Measurements from ENCODE around the gene MKX.

MKX gene

GRCh38 chr10:27646604-27647175 lies 98.9 kb downstream of the MKX start:
- no peak for DNase-seq (ENCODE audit: low read depth in 2 of 2)

- DNase-seq (ENCODE audit: low read depth in 2 of 2): no peak
Observed at GRCh38 chr10:27646194-27646593, 99.4 kb downstream of the MKX start.

DNA sequence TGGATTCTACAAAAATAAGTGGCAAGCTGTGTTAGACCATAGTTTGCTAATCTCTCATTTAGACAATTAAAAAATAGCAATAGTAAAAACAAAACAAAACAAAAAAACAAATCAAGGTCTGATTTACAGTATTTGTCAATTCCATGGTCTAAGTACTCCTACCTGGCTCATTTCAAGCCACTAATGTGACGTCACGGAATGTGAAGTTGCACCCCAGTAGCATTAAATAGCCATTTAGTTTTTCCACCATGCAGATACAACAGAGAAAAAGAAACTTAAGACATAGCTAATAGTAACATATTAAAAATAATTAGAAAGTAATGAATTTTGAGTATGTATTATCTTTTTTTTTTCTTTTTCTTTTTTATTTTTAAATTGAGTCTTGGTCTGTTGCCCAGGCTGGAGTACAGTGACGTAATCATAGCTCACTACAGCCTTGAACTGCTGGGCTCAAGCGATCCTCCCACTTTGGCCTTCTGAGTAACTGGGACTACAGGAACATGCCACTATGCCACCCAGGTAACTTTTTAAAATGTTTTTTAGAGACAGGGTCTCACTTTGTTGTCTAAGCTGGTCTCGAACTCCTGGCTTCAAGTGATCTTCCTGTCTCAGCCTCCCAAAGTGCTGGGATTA lies 101.2 kb downstream of the MKX start:
- DNase-seq (ENCODE audit: low read depth in 2 of 2): no peak

GRCh38 chr10:27643301-27643700 lies 102.3 kb downstream of the MKX start:
- no peak for DNase-seq (ENCODE audit: low read depth in 2 of 2)

DNA sequence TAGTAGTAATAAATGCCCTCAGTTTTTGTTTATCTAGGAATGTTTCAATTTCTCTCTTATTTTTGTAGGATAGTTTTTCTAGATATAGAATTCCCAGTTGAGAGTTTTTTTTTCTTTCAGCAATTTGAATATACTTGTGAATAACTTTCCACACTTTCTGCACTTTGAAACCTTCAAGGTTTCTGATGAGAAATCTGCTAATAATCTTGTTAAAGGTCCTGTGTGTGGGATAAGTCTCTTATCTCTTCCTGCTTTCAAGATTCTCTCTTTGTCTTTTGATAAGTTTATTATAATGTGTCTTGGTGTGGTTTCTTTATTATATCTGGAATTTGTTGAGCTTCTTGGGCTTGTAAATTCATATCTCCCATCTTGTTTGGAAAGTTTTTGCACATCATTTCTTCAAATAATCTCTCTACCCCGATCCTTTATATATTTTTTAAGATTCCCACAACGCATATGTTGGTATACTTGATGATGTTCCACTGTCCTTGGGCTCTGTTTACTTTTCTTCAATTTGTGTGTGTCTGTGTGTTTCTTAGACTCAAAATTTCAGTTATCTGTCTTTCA lies 103.5 kb downstream of the MKX start:
- DNase-seq (ENCODE audit: low read depth in 2 of 2): no peak

DNA sequence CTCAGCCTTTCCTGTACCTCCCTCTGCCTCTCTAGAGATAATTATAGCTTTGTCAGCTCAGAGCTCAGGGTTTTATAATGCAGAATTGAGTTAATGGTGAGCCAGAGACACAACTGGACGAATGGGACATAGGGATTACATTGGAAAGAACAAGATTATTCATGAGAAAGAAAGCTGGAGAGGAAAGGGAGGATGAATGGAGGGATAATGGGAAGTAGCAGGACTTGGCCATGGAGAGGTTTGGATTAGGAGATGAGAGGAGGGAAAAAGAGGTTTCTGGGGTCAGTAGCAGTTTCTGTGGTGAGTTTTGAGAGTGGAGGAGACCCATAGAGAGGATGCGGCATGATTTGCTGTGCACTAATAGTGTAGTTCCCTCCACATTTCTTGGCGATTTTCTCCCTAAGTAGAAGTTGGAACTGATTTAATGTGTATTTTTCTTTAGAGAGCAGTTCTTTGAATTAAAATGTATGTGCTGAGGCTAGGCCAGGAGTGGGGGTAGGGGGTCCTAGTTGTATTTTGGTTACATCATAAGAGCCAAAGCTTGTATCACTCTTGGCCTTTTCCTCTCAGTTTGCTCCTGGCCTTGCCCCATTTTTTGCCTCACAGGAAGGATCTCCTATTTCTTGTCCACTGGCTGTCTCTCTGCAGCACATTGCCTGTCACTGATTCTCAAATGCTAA lies 107.4 kb downstream of the MKX start:
- no peak for DNase-seq (ENCODE audit: low read depth in 2 of 2)

DNA sequence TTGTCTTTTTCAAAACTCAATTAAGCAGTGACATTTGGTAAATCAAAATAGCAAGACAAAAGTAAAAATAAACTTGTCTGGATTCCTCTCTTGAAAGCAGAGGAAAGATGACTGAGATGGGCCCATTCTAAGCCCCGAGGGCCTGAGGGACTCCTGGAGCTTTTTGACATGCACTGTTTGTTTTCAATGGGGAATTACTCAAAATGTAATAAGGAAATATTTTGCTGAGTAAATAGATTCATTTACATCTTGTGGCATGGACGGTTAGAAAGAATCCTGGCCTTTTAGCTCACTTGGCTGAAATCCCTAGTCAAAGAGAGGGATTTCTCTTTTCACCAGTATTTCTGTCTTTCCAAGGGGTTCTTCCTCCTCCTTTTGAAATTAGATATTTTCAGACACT lies 108.0 kb downstream of the MKX start:
- DNase-seq (ENCODE audit: low read depth in 2 of 2): no peak

DNA sequence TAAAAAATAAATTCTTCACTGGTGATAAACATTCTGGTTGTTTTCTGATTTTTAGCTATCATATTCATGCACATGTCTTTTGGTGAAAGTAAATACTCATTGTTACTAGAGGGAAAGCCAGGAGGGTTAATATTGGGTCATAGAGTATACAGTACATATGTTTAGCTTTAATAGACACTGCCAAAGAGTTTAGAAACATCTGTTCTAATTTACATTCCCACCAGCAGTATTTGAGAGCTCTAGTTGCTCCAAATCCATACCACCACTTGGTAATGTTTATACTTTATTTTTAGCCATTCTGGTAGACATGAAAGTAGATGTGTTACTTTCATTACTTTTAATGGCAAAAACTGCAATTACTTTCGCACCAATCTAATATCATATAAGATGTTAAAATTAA lies 108.8 kb downstream of the MKX start:
- DNase-seq (ENCODE audit: low read depth in 2 of 2): no peak

GRCh38 chr10:27635699-27636270 lies 109.8 kb downstream of the MKX start:
- DNase-seq (ENCODE audit: low read depth in 2 of 2): no peak

- no peak for DNase-seq (ENCODE audit: low read depth in 2 of 2)
Observed at GRCh38 chr10:27635290-27635689, 110.3 kb downstream of the MKX start.

GRCh38 chr10:27628621-27629020 lies 117.0 kb downstream of the MKX start:
- no peak for DNase-seq (ENCODE audit: low read depth in 2 of 2)

GRCh38 chr10:27626890-27627289 lies 118.7 kb downstream of the MKX start:
- no peak for DNase-seq (ENCODE audit: low read depth in 2 of 2)

DNA sequence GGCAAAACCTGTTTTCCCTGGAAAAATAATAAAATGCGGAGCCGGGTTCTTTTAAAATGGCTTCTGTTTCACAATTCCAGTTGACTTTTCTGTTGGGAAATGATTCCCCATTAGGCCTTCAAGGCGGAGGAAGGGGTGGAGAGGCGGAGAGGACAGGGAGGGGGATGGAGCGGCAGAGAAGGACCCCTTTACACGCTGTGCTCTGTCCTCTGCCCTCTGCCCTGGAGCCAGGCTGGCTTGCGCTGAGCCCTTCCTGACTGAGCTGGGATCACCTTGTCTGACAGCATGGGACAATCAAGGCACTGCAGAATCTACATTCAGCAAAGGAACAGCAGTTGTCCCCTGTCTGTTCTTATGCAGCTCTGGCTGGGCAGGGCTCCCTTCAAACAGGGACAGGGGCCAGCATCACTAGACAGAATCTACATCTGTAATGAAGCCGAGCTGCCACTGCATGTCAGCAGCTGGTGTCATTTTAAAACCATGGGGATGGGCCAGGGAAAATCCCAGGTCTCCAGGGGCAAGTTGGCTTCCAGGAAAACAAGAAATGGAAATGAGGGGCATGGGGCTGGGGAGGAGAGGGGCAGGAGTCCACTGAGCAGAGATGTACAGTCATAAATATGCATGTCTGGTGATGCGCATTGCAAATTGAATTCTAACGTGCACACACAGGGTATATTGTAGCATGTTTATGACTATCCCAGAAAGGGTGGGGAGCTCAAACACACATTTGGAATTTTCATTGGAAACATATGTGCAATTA lies 120.0 kb downstream of the MKX start:
- DNase-seq (ENCODE audit: low read depth in 2 of 2): no peak

- DNase-seq (ENCODE audit: low read depth in 2 of 2): no peak
Observed at GRCh38 chr10:27624941-27625340, 120.7 kb downstream of the MKX start.

All from stimulated activated CD4-positive, alpha-beta T cell treated with anti-CD3 and anti-CD28 coated beads, Interleukin-15, amount 100 ng/mL, for 48 hours (primary cell).